NK-92 (cell line): ENCODE data around the gene FADD.
"Not testable (repeated sequence)": the region's sequence is repeated elsewhere in the genome, so short reads cannot be mapped to it uniquely, and the experiment has no call there.

Experiments used
- DNase-seq: peaks from one replicate; lab custom pipeline; 2025; ENCODE audit not compliant: unreplicated experiment; lab: John Stamatoyannopoulos, UW

Gene FADD

DNA sequence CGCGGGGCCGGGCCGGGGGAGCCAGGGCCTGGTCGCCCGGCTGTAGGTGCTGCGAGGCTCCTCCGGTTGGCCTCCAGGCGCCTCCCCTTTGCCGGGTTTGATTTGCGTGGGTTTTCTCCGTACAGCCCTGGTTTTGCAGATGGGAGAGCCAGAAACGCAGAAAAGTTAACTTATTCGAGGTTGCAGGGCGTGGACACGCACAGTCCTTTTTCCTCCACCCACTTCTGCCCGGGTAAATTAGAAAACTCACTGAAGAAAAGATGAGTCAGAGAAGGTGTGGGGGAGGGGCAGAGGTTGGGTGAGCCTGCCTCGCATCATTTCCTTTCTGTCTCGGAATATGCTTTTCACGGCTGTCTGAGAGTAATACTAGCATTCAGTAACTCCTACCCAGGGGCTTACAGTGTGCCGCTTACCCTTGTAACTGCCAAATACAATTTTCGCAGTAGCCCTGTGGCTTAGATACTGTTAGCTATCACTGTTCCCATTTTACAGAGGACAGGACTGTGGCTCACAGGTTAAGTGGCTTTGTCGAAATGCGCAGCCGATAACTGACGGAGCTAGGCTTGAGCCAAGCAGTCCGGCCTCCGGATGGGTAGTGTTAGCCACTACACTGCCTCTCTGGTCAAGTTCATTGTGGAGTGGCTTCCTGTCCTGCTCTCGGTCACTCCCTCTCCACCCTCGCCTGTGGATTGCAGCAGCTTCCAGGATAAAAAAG, 812 bp downstream of the FADD start:
- no peak for DNase-seq

DNA sequence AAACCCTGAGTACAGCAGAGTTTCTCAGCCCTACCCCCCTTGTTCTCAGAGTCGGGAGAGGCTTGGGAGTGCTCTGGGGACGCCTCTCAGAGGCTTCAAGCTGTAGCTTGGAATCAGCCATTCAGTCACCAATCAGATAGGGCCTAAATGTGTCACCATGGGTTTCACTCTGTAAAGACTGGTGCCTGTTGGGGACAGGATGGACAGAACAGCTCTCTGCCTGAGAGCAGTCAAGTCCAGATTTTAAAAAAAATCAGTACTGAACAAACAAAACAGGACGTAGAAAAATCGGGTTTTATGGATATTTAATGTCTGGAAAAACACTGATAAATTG, 1.3 kb downstream of the FADD start:
- no peak for DNase-seq

DNA sequence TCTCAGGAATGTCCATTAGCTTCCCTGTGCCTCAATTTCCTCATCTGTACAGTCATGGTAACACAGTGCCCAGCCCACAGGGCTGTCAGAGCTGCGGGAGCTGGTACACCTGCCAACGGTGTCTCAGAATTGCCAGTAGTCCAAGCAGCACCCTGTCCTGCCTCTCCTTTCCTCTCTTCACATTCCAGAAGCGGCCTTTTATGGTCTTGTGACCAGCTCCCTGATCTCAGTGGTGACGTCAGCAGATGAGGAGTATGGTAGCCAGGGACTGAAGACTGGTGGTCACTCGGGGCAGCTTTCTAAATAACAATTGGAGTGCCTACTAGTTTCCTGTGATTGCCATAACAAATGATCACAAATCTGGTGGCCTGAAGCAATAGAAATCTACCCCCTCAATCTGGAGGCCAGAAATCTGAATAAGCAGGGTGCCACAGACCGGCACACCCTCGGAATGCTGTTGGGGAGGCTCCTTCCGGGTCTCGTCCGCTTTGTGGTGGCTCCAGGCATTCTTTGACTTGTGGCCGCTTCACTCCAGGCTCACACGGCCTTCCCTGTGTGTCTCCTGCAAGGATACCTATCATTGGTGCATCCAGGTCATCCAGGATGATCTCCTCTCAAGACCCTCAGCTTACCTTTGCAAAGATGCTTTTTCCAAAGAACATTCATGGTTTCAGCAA, 2.1 kb downstream of the FADD start:
- no peak for DNase-seq

DNA sequence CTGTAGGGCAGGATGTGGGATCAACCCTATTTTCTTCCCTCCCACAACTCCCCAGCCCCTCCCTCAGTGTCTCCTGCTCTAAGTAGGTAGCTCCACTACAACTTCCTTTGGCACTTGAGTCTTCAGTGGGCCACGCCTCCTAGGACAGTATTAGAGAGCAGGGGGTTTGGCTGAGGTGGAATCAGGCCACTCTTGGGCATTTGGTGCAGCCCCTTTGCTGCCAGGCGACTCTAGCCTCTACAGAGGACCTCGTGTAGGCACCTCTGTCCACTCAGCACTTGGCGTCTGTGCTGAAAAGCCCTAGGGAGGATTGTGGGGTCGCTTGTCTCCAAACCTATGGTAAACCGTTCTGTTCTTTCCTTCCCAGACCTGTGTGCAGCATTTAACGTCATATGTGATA, 2.7 kb downstream of the FADD start:
- DNase-seq: no peak

DNA sequence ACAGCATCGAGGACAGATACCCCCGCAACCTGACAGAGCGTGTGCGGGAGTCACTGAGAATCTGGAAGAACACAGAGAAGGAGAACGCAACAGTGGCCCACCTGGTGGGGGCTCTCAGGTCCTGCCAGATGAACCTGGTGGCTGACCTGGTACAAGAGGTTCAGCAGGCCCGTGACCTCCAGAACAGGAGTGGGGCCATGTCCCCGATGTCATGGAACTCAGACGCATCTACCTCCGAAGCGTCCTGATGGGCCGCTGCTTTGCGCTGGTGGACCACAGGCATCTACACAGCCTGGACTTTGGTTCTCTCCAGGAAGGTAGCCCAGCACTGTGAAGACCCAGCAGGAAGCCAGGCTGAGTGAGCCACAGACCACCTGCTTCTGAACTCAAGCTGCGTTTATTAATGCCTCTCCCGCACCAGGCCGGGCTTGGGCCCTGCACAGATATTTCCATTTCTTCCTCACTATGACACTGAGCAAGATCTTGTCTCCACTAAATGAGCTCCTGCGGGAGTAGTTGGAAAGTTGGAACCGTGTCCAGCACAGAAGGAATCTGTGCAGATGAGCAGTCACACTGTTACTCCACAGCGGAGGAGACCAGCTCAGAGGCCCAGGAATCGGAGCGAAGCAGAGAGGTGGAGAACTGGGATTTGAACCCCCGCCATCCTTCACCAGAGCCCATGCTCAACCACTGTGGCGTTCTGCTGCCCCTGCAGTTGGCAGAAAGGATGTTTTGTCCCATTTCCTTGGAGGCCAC, 3.3 kb downstream of the FADD start:
- no peak for DNase-seq

DNA sequence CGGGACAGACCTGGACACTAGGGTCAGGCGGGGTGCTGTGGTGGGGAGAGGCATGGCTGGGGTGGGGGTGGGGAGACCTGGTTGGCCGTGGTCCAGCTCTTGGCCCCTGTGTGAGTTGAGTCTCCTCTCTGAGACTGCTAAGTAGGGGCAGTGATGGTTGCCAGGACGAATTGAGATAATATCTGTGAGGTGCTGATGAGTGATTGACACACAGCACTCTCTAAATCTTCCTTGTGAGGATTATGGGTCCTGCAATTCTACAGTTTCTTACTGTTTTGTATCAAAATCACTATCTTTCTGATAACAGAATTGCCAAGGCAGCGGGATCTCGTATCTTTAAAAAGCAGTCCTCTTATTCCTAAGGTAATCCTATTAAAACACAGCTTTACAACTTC, 3.9 kb downstream of the FADD start:
- no peak for DNase-seq

DNA sequence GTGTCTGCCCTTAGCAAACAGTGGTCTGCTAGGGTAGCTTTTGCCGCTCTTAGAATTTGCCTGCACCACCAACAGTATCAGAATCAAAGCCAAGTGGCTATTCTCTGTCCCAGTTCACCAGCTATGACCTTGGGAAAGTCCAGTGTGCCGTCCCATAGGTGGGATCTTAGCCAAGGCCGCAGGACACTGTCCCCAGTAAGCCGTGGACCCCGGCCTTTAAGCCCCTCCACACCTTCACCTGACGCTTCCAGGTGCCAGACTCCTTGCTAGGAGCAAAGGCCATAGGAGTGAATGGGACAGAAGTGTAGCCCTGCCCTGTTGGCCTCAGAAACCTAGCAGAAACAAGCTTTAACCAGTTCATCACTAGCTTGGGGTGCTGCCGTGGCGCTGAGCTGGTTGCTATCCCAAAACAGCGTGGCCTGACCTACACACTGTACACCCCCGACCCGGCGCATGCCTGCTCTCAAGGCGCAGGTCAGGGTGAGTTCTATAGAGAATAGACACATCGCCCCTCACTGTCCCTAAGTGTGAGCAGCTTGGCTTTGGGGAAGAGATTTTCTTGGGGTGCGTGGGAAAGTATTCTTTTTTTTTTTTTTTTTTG, 4.5 kb downstream of the FADD start:
- no peak for DNase-seq

DNA sequence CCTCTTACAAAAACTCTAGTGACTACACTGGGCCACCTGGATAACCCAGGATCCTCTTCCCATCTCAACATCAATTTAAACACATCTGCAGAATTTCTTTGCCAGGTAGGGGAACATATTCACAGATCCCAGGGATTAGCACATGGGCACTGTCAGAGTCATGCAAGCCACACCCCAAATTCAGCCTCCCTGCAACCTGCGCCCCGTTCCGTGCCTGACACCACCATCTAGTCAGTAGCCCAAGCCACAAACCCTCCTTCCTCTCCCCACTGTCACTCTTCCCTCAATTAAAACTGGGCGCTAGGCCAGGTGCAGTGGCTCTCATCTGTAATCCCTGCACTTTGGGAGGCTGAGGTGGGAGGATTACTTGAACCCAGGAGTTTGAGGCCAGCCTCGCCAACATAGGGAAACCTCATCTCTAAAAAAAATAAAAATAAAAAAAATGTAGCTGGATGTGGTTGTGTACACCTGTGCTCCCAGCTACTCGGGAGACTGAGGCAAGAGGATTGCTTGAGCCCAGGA, 6.4 kb downstream of the FADD start:
- DNase-seq: no peak

DNA sequence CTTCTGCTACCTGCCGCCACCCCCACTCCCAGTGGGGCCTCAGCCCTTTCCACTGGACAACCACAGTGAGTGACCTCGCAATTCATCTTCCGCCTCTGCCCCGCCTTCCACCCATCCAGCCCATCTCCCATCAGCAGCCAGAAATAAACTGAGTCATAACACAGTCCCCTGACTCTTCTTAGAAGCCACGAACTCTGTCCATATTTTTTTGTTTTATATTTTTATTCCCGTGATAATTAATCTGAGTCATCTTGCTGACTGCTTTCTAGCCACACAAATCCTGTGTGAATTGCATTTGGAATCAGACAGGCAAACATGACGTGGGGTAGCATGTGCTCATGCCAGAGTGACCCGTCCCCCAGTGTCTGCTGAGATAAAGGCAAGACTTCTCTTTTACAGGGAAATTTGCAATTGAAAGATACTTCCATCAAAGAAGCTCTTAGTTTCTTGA, 7.0 kb downstream of the FADD start:
- DNase-seq: no peak

DNA sequence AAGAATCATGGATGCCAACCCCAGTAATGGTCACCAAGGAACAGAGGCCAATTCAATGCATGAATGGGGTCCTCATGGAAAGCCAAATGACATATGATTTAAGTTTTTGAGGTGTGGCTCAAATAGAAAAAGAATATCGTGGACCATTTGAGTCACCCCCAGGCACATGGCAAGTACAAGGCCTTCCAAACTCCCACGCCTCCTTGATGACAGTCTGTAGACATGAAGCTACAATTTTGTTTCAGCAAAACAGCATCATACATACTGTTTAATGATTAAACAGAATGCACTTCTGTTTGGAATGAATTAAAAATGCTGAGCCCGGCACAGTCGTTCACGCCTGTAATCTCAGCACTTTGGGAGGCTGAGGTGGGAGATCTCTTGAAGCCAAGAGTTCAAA, 7.4 kb downstream of the FADD start:
- DNase-seq: no peak

DNA sequence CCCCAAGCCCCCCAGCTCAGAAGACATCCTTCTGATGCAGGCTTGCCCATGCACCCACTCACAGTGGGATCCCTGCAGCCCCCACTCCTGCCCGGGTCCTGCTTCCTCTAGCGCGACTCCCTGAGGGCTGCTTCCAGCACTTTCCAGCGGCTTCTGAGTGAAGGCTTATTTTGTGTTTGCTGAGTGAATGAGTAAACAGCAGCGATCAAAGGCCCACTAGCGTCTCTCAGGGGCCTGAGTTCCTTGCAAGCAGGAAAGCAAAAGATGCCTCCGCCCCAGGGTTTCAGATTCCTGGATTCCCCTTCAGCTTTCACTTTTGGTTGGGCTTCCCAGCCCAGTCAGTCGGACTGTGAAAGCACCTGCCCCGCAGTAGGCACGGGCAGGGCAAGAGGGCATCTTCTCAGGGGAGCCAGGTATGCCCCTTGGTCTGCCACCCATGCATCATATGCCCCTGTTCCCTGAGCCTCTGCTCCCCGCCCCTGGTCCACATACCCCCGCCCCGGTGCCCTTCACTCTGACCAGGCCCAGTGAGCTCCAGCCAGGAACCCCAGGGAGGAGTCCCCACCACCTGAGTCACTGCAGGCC, 9.2 kb downstream of the FADD start:
- no peak for DNase-seq

DNA sequence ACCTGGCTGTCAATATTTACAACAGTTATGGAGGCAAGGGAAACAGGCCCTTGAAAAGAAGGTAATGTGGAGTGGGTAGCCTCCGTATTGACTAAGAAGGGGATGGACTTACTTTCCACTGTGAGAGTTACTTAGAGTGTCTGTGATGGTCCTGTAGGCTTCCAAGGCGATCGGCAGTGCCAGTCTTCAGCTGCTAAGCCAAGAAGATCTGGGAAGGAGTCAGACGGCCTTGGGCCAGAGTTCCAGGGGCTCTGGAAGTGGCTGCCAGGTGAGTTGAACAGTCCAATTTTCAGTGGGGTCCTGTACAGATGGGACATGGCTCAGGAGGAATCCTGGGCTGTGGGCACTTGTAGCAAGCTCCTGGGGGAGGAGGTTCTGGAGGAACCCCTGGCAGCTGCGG, 14.3 kb downstream of the FADD start:
- DNase-seq: not testable (repeated sequence)

DNA sequence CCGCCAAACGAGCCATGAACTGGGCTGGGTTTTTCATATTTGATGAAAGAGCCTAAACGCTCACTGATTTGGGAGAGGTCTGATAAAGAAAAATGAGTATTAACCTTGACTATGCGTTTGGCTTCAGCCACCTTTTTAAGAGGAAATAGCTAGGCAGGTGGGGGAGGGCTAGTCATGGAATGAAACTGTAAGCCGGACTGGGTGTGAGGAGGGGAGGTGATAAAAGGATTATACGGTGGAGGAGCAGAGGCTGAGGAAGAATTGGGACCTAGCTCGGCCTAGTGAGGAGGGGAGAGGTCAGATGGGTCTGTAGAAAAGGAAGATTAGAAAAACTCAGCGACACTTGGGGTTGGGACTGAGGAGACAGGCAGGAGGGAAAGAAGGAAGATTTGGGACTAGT, 15.0 kb downstream of the FADD start:
- not testable (repeated sequence) for DNase-seq

DNA sequence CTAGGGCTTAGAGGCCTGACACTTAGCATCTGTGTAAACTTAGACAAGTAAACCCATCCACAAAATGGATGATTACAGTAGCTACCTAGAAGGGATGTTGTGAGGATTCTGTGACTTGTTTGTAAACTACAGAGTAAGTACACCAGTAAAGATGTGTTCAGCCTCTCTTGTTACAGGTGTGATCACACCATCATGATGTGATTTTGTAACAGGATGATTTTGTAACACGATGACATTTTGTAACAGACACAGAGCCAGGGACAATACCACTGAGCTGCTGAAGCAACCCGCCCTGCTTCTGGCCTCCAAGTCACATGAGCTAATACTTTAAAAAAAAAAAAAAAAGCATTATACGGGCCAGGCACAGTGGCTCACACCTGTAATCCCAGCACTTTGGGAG, 17.0 kb downstream of the FADD start:
- DNase-seq: no peak

DNA sequence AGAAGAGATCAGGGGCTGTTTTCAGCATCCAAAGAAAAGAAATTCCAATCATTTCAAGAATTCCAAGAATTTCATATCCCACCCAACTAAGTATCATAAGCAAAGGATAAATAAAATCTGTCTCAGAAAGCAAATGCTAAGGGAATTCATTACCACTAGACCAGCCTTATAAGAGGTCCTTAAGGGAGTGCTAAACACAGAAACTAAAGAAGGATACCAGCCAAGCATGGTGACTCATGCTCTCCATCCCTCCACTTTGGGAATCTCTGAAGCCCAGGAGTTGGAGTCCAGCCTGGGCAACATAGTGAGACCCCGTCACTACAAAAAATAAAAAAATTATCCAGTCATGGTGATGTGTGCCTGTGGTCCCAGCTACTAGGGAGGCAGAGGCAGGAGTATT, 17.8 kb downstream of the FADD start:
- no peak for DNase-seq

DNA sequence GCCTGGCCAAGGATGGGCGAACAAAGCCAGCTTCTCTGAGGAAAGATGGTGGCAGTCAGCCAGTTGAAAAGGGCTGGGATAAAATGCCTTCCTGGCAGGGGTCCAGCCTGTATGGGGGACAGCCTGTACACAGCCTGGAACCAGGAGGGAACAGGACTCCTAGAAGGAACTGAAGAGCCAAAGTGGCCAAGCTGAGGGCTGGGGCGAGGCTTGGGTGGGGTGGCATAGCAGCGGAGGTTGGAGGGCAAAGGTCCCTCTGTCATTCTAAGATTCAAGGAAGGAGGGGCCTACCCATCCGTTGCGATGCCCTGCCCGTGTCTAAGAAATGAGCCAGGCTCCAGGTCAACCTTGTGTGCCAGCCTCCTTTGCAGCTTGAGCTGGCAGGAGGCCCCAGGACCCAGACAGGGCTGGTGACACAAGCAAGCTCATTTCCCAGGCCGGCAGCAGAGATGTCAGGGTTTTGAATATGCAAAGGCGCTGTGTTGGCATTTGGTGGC, 22.6 kb downstream of the FADD start:
- no peak for DNase-seq

DNA sequence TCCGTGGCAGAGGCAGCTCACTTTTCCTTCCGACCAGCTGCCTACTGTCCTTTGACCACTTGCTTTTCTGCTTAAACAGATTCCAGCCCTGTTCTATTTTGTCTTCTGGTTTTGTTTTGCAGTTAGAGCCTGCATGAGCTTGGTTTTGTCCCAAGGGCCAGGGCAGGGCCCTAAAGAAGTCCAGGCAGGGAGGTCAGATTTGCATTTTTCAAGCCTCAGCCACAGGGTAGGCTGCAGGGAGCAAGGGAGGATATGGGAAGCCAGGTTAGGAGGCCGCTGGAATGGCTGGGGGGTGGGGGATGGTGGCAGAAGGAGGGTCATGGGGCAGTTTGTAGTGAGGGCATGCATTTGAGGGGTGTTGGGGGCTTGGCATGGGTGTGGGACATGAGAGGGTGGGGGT, 23.1 kb downstream of the FADD start:
- DNase-seq: no peak

DNA sequence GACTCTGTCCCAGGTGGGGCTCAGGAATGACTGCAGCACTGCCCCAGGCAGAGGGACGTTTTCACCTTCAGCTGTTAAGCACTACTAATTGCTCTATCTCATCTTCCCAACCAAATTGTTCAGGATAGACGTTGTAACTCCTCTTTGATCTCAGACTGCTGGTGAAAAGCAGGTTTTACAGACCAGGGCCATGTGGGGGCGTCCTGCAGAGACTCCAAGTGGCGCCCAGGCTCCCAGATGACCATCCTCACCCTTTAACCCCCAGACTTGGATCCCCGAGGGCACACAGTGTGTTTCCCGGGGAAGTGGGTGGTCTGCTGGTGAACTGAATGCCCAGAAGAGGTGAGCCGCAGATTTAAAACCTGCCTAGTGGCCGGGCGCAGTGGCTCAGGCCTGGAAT, 23.9 kb downstream of the FADD start:
- no peak for DNase-seq

DNA sequence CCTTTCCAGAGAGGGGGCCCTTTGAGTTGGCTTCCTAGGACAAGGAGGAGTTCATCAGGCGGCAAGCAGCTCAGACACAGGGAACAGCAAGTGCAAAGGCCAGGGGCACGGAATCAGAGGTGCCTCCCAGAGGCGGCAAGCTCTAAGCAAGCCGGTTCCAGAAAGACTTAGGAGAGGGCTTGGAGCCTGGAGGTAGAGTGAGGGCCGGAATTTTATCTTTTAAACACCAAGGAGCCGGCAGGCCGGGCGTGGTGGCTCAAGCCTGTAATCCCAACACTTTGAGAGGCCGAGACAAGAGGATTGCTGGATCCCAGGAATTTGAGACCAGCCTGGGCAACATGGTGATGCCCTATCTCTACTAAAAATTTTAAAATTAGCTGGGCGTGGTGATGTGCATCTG, 26.6 kb downstream of the FADD start:
- no peak for DNase-seq

DNA sequence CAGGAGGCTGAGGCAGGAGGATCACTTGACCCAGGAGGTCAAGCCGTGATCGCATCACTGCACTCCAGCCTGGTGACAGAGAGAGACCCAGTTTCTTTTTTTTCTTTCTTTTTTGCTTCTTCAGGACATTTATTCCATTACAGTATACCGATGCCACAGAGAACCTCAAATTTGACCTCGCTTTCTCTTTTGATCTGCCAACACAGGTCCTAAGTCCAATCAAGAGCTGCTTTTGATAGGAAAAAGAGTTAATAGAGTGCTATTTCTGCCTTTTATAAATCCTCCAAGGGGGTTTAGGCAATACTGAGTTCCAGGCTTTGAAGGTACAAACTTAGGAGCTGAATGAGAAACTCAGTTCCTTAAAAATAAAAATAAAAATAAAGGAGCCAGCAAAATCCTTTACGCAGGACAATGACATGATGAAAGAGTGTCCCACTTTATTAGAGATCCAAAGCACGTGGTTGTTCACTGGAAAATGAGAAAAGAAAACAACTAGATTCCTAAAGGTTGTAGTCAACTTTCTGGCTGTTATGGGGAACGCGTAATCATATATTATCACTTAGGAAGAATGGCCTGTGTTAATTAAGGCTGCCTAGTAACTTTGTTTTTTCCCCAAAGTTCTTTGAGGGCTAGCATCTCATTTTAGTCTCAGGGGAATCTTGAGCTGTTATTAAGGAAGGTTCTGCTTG, 27.2 kb downstream of the FADD start:
- no peak for DNase-seq
